H9 (cell line): ENCODE data around the gene GTF3C5. TPM values are rescaled to one million over a fixed set of nuclear protein-coding genes. Genes with fewer than 3 reads are reported as not detected.
A peak's percentile ranks its signal among the peaks of the same experiment; 100 is the strongest.

ENCODE experiments used
- DNase-seq: peaks from one replicate; pipeline ENCODE4 v3.0.0-alpha.2; 2017
- H2AFZ ChIP-seq: one replicate; pipeline ENCODE4 v1.6.1; 2013; ENCODE audit warnings: mild to moderate bottlenecking, low read length, control low read depth, moderate library complexity
- H2AK5ac ChIP-seq: 2 replicates; pipeline ENCODE4 v1.6.1; 2013; ENCODE audit warnings: low read length, control low read depth, mixed read lengths; ENCODE audit not compliant: insufficient read length
- H2BK120ac ChIP-seq: one replicate; pipeline ENCODE4 v1.6.1; 2013; ENCODE audit warnings: low read depth, mild to moderate bottlenecking, low read length, control low read depth, inconsistent platforms; ENCODE audit not compliant: poor library complexity, severe bottlenecking
- H2BK12ac ChIP-seq: 2 replicates; pipeline ENCODE4 v1.6.1; 2013; ENCODE audit warnings: low read length, control low read depth, mixed read lengths, low read depth; ENCODE audit not compliant: insufficient read length
- H2BK15ac ChIP-seq: 2 replicates; pipeline ENCODE4 v1.6.1; 2013; ENCODE audit warnings: low read depth, low read length, control low read depth
- H2BK20ac ChIP-seq: one replicate; pipeline ENCODE4 v1.6.1; 2013; ENCODE audit warnings: low read depth, mild to moderate bottlenecking, low read length, control low read depth, inconsistent platforms; ENCODE audit not compliant: poor library complexity, severe bottlenecking
- H2BK5ac ChIP-seq: 2 replicates; pipeline ENCODE4 v1.6.1; 2013; ENCODE audit warnings: low read length, control low read depth, mixed read lengths; ENCODE audit not compliant: insufficient read length
- H3K14ac ChIP-seq: 2 replicates; pipeline ENCODE4 v1.6.1; 2013; ENCODE audit warnings: low read length, control low read depth; ENCODE audit not compliant: insufficient read depth
- H3K18ac ChIP-seq: 2 replicates; pipeline ENCODE4 v1.6.1; 2013; ENCODE audit warnings: low read depth, mild to moderate bottlenecking, mixed read lengths, low read length, control low read depth; ENCODE audit not compliant: insufficient read length
- H3K23ac ChIP-seq: 2 replicates; pipeline ENCODE4 v1.6.1; 2013; ENCODE audit warnings: low read length, control low read depth, mixed read lengths, low read depth; ENCODE audit not compliant: insufficient read length
- H3K23me2 ChIP-seq: 2 replicates; pipeline ENCODE4 v1.6.1; 2013; ENCODE audit warnings: low read depth, mild to moderate bottlenecking, mixed read lengths, low read length, control low read depth; ENCODE audit not compliant: insufficient read length, poor library complexity, severe bottlenecking
- H3K27ac ChIP-seq: 2 replicates; pipeline ENCODE4 v1.5.1; 2013; ENCODE audit warnings: low read length, control low read depth, mixed read lengths, low read depth; ENCODE audit not compliant: insufficient read length
- H3K27me3 ChIP-seq: 2 replicates; pipeline ENCODE4 v1.6.1; 2013; ENCODE audit warnings: low read length, control low read depth, inconsistent platforms; ENCODE audit not compliant: insufficient read depth
- H3K4ac ChIP-seq: 2 replicates; pipeline ENCODE4 v1.6.1; 2013; ENCODE audit warnings: low read depth, mild to moderate bottlenecking, control low read depth, inconsistent platforms, low read length, moderate library complexity
- H3K4me1 ChIP-seq: 2 replicates; pipeline ENCODE4 v1.6.1; 2013; ENCODE audit warnings: low read length, control low read depth, inconsistent platforms; ENCODE audit not compliant: insufficient read depth
- H3K4me2 ChIP-seq: 2 replicates; pipeline ENCODE4 v1.6.1; 2013; ENCODE audit warnings: low read length, control low read depth, mixed read lengths; ENCODE audit not compliant: insufficient read length, insufficient read depth
- H3K56ac ChIP-seq: 2 replicates; pipeline ENCODE4 v1.6.1; 2013; ENCODE audit warnings: low read depth, mild to moderate bottlenecking, mixed read lengths, low read length, control low read depth; ENCODE audit not compliant: insufficient read length
- H3K79me1 ChIP-seq: 2 replicates; pipeline ENCODE4 v1.6.1; 2013; ENCODE audit warnings: low read depth, mild to moderate bottlenecking, moderate library complexity, low read length, control low read depth, inconsistent platforms; ENCODE audit not compliant: insufficient read depth, poor library complexity, severe bottlenecking
- H3K79me2 ChIP-seq: 2 replicates; pipeline ENCODE4 v1.6.1; 2013; ENCODE audit warnings: low read length, control low read depth, inconsistent platforms; ENCODE audit not compliant: insufficient read depth
- H3K9ac ChIP-seq: 2 replicates; pipeline ENCODE4 v1.6.1; 2013; ENCODE audit warnings: low read length, control low read depth, mixed read lengths; ENCODE audit not compliant: insufficient read length; ENCODE audit errors: extremely low read depth
- H3K9me3 ChIP-seq: one replicate; pipeline ENCODE4 v1.6.1; 2013; ENCODE audit warnings: low read depth, low read length, inconsistent platforms; ENCODE audit not compliant: control insufficient read depth
- H3T11ph ChIP-seq: one replicate; pipeline ENCODE4 v1.6.1; 2013; ENCODE audit warnings: mild to moderate bottlenecking, low read length, control low read depth, inconsistent platforms
- H4K20me1 ChIP-seq: one replicate; pipeline ENCODE4 v1.6.1; 2013; ENCODE audit not compliant: control insufficient read depth, insufficient read length, insufficient read depth
- H4K5ac ChIP-seq: 2 replicates; pipeline ENCODE4 v1.6.1; 2013; ENCODE audit warnings: low read depth, mild to moderate bottlenecking, mixed read lengths, low read length, control low read depth; ENCODE audit not compliant: insufficient read length
- H4K8ac ChIP-seq: replicated peaks from 2 replicates; pipeline ENCODE4 v1.6.1; 2013; ENCODE audit warnings: low read length, control low read depth, mixed read lengths, low read depth; ENCODE audit not compliant: insufficient read length
- H4K91ac ChIP-seq: 2 replicates; pipeline ENCODE4 v1.6.1; 2013; ENCODE audit warnings: low read depth, mild to moderate bottlenecking, moderate library complexity, mixed read lengths, low read length, control low read depth; ENCODE audit not compliant: insufficient read length
- H3K27ac Mint-ChIP-seq, 3 experiments: 2 replicates in 2 of 3; 3 replicates in 1 of 3; pipeline ENCODE4 v1.8.0; 2020 to 2021; ENCODE audit warnings: mixed read lengths in 3 of 3, mild to moderate bottlenecking in 1 of 3, moderate library complexity in 1 of 3
- H3K27me3 Mint-ChIP-seq: 2 replicates; pipeline ENCODE4 v1.8.0; 2021; ENCODE audit warnings: low read depth, mild to moderate bottlenecking, moderate library complexity, mixed read lengths
- H3K36me3 Mint-ChIP-seq, 3 experiments: 2 replicates in 2 of 3; 3 replicates in 1 of 3; pipeline ENCODE4 v1.8.0; 2020 to 2021; ENCODE audit warnings: low read depth in 3 of 3, mixed read lengths in 3 of 3; ENCODE audit not compliant: insufficient read depth in 1 of 3
- H3K4me1 Mint-ChIP-seq, 2 experiments: 2 replicates each; pipeline ENCODE4 v1.8.0; 2020; ENCODE audit warnings: mixed read lengths in 2 of 2
- H3K4me3 Mint-ChIP-seq, 2 experiments: 2 replicates in 1 of 2; 3 replicates in 1 of 2; pipeline ENCODE4 v1.8.0; 2020 to 2021; ENCODE audit warnings: mild to moderate bottlenecking in 2 of 2, mixed read lengths in 2 of 2, moderate library complexity in 1 of 2
- H3K9me3 Mint-ChIP-seq, 2 experiments: 2 replicates in 1 of 2; 3 replicates in 1 of 2; pipeline ENCODE4 v1.8.0; 2020; ENCODE audit warnings: mild to moderate bottlenecking in 2 of 2, mixed read lengths in 2 of 2, moderate library complexity in 1 of 2
- WGBS: extraction: QIAGEN DNeasy Blood & Tissue Kit; methylation state at CpG from one replicate; pipeline ENCODE4 v1.1.7; 2013; ENCODE audit warnings: missing lambda C conversion rate, low lambda C conversion rate, mixed read lengths; ENCODE audit not compliant: insufficient read length; ENCODE audit errors: extremely low coverage; 5-methylcytosine and 5-hydroxymethylcytosine counted together
- total RNA-seq: library from RNA; stranded (reverse); gene quantifications from 2 replicates; pipeline ENCODE4 v1.2.1, GENCODE V29; 2021
- TF ChIP-seq, protein P1 (sequence below): fragments of 200-600 bp; sonication (generic); conservative IDR thresholded peaks from 3 replicates; pipeline ENCODE4 v1.8.0; 2021; ENCODE audit warnings: antibody characterized with exemption, mild to moderate bottlenecking

Gene GTF3C5
- total RNA-seq, 1 experiment from 2014 or later: 88.9 TPM

- H3K14ac ChIP-seq: peak overlapping the region; percentile 50
- H2BK5ac ChIP-seq: no peak overlapping the region
- no peak overlapping the region for H3K56ac ChIP-seq
- H3K4me1 ChIP-seq: no peaks in the 10 kb centered on the region; the same call in 1 of the 2 replicates
- no peak overlapping the region for H3K27ac ChIP-seq
- peaks cover 2 to 6% of the 10 kb centered on the region in 2 experiments; a peak in 3 of 5 replicates for H3K9me3 Mint-ChIP-seq
- peak overlapping the region; percentile 85 for H3K9ac ChIP-seq
- DNase-seq: no peak
- H3K27me3 Mint-ChIP-seq: peaks cover 11% of the 10 kb centered on the region
- H3K23me2 ChIP-seq: peaks cover 4% of the 10 kb centered on the region
- peaks cover 5 to 12% (median 8%) of the 10 kb centered on the region in 3 experiments; a peak in 5 of 7 replicates for H3K36me3 Mint-ChIP-seq
- peaks cover 25% of the 10 kb centered on the region; the same call in 1 of the 2 replicates for H3K79me2 ChIP-seq
- TF ChIP-seq, protein P1, sequence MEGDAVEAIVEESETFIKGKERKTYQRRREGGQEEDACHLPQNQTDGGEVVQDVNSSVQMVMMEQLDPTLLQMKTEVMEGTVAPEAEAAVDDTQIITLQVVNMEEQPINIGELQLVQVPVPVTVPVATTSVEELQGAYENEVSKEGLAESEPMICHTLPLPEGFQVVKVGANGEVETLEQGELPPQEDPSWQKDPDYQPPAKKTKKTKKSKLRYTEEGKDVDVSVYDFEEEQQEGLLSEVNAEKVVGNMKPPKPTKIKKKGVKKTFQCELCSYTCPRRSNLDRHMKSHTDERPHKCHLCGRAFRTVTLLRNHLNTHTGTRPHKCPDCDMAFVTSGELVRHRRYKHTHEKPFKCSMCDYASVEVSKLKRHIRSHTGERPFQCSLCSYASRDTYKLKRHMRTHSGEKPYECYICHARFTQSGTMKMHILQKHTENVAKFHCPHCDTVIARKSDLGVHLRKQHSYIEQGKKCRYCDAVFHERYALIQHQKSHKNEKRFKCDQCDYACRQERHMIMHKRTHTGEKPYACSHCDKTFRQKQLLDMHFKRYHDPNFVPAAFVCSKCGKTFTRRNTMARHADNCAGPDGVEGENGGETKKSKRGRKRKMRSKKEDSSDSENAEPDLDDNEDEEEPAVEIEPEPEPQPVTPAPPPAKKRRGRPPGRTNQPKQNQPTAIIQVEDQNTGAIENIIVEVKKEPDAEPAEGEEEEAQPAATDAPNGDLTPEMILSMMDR: no peak
- no peak overlapping the region for H4K5ac ChIP-seq
- no peak overlapping the region for H2BK15ac ChIP-seq
- H4K8ac ChIP-seq: no peak overlapping the region
- no peak overlapping the region for H2AK5ac ChIP-seq
- no peaks in the 10 kb centered on the region for H4K20me1 ChIP-seq
- H3K23ac ChIP-seq: no peak overlapping the region
- H3K4me1 Mint-ChIP-seq: peaks cover 17 to 18% of the 10 kb centered on the region in 2 experiments
- H3K18ac ChIP-seq: peak overlapping the region; percentile 67
- H2BK120ac ChIP-seq: no peak overlapping the region
- no peak overlapping the region for H3T11ph ChIP-seq
- H2BK12ac ChIP-seq: no peak overlapping the region
- H2AFZ ChIP-seq: no peak overlapping the region
- H2BK20ac ChIP-seq: no peak overlapping the region
- peak overlapping the region; percentile 93 to 99 for H3K4me3 Mint-ChIP-seq
- no peaks in the 10 kb centered on the region for H3K27me3 ChIP-seq
- H3K4ac ChIP-seq: no peak overlapping the region
- H3K9me3 ChIP-seq: no peaks in the 10 kb centered on the region
- no CpG with 5 or more reads among the region's 16 CpGs for WGBS
- peak overlapping the region; percentile 99 to 100 (median 100); a peak in 6 of 7 replicates for H3K27ac Mint-ChIP-seq
- H4K91ac ChIP-seq: no peak overlapping the region
- H3K79me1 ChIP-seq: peaks cover 3% of the 10 kb centered on the region
- H3K4me2 ChIP-seq: peak overlapping the region; percentile 48
Measured at GRCh38 chr9:133031130-133031422, 279 bp downstream of the GTF3C5 start.
